LHCN-M2 (cell line): Measurements from ENCODE around the gene VPS9D1. TPM values are rescaled to one million over a fixed set of nuclear protein-coding genes. Genes with fewer than 3 reads are reported as not detected.
"Not testable (repeated sequence)": the region's sequence is repeated elsewhere in the genome, so short reads cannot be mapped to it uniquely, and the experiment has no call there.

ENCODE experiments used
- DNase-seq: peaks from one replicate; pipeline ENCODE4 v3.0.0-alpha.2; 2012; ENCODE audit warnings: low read depth
- total RNA-seq: library from RNA; depleted of rRNA; stranded (reverse); fragments of >200 nt; gene quantifications from 2 replicates; pipeline ENCODE4 v1.2.3, GENCODE V29; 2014

VPS9D1 gene
- total RNA-seq, 1 experiment from 2014 or later, result 10.0 TPM

- no peak for DNase-seq
Measured at GRCh38 chr16:89693931-89694783, 26.5 kb downstream of the VPS9D1 start.

- no peak for DNase-seq
Measured at GRCh38 chr16:89693289-89693731, 27.4 kb downstream of the VPS9D1 start.

- DNase-seq, result no peak
Measured at GRCh38 chr16:89691986-89692569, 28.6 kb downstream of the VPS9D1 start.

GRCh38 chr16:89691231-89691985, 29.3 kb downstream of the VPS9D1 start:
- no peak for DNase-seq

- no peak for DNase-seq
Measured at GRCh38 chr16:89690392-89690901, 30.3 kb downstream of the VPS9D1 start.

- DNase-seq, result not testable (repeated sequence)
Measured at GRCh38 chr16:89689621-89690020, 31.1 kb downstream of the VPS9D1 start.

- DNase-seq, result no peak
Measured at GRCh38 chr16:89689142-89689541, 31.6 kb downstream of the VPS9D1 start.

GRCh38 chr16:89688395-89688794, 32.3 kb downstream of the VPS9D1 start:
- DNase-seq, result no peak

GRCh38 chr16:89687092-89687940, 33.4 kb downstream of the VPS9D1 start:
- DNase-seq, result peak; percentile 47

- peak; percentile 84 for DNase-seq
Measured at GRCh38 chr16:89686520-89687091, 34.1 kb downstream of the VPS9D1 start, which contains the start of gene CDK10. Gene CDK10 (plus strand): TSS chr16:89686689. CDS start chr16:89686711, 22 bp downstream.

GRCh38 chr16:89685916-89686315, 34.8 kb downstream of the VPS9D1 start:
- DNase-seq, result no peak

- peak; percentile 32 for DNase-seq
Measured at GRCh38 chr16:89678258-89678657, 42.4 kb downstream of the VPS9D1 start.

- no peak for DNase-seq
Measured at GRCh38 chr16:89672177-89672941, 48.3 kb downstream of the VPS9D1 start.

GRCh38 chr16:89671565-89671964, 49.1 kb downstream of the VPS9D1 start:
- not testable (repeated sequence) for DNase-seq

- DNase-seq, result peak; percentile 15
Measured at GRCh38 chr16:89670496-89671431, 49.9 kb downstream of the VPS9D1 start.

- DNase-seq, result no peak
Measured at GRCh38 chr16:89669755-89670154, 50.9 kb downstream of the VPS9D1 start.

- DNase-seq, result no peak
Measured at GRCh38 chr16:89668790-89669158, 51.9 kb downstream of the VPS9D1 start.

GRCh38 chr16:89667633-89668032, 53.1 kb downstream of the VPS9D1 start:
- no peak for DNase-seq

GRCh38 chr16:89667000-89667399, 53.7 kb downstream of the VPS9D1 start:
- DNase-seq, result not testable (repeated sequence)
